K562 (cell line): ENCODE measurements around the gene MAPK4.

Experiments used
- CBX5 ChIP-seq: IDR thresholded peaks from 2 replicates; pipeline ENCODE4 v1.6.1; 2014; ENCODE audit warnings: low read depth, borderline replicate concordance
- GABPA ChIP-seq: fragments of 200-800 bp; sonication (Bioruptor generic); conservative IDR thresholded peaks from 2 replicates; pipeline ENCODE4 v1.6.1; 2016; ENCODE audit warnings: low read depth, missing genetic modification characterization, missing compliant biosample characterization
- KLF10 ChIP-seq: fragments of 250-450 bp; sonication (Bioruptor Pico); IDR thresholded peaks from 2 replicates; pipeline ENCODE4 v1.6.1; 2021; ENCODE audit warnings: matching md5 sums
- MEIS2 ChIP-seq: fragments of 450-650 bp; IDR thresholded peaks from 2 replicates; pipeline ENCODE4 v1.6.1; 2014; ENCODE audit warnings: mild to moderate bottlenecking; ENCODE audit not compliant: partially characterized antibody
- RFX5 ChIP-seq: IDR thresholded peaks from 2 replicates; pipeline ENCODE4 v1.6.1; 2011; ENCODE audit warnings: low read depth, mild to moderate bottlenecking, improper control_type of control experiment, low read length
- RNF2 ChIP-seq: sonication (generic); IDR thresholded peaks from 2 replicates; pipeline ENCODE4 v1.6.1; 2016
- ZNF274 ChIP-seq: IDR thresholded peaks from 2 replicates; pipeline ENCODE4 v1.6.1; 2011; ENCODE audit warnings: low read depth, mild to moderate bottlenecking, low read length, moderate library complexity, borderline replicate concordance

DNA sequence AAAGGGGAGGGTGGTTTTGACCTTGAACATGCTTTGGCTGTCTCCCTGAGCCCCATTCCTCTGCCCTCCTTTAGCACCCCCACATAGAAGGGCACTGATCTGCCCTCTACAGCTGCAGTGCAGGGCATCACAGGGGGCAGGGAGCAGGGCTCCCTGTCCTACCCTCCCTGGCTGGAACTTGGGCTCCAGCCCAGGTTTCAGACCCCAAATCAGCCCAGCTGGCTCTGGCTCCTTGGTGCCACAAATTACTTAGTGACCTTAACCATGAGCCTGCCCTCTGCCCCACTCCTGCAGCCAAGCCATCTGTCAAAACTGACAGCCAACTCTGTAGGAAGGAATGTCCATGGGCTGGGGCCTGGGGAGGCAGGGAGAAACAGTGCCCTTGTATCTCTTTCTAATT is 105.6 kb downstream of the MAPK4 start:
- TF ChIP-seq GABPA = no peak
- TF ChIP-seq MEIS2 = no peak
- no peak for TF ChIP-seq CBX5
- TF ChIP-seq ZNF274 = no peak
- TF ChIP-seq KLF10 (CRISPR knock-in tag) = no peak
- no peak for TF ChIP-seq RNF2
- TF ChIP-seq RFX5 = no peak
